ENCODE results near the gene CAMTA1. TPM values are rescaled to one million over a fixed set of nuclear protein-coding genes. Genes with fewer than 3 reads are reported as not detected.

CAMTA1 gene
- polyA plus RNA-seq, 1 donor (not counting 4 experiments of a cell fraction or from before 2014, with no cell fraction given) = 51.4 TPM

- H4K20me1 ChIP-seq (ENCODE audit: control insufficient read depth, extremely low read depth, insufficient read depth, low read length) = no peaks in the 10 kb centered on the region
- H3K79me2 ChIP-seq (ENCODE audit: control insufficient read depth, insufficient read depth, low read length) = no peaks in the 10 kb centered on the region
- no peak overlapping the region for H3K9ac ChIP-seq (ENCODE audit: control insufficient read depth, extremely low read depth, insufficient read depth, low read length)
- no peaks in the 10 kb centered on the region for H3K4me1 ChIP-seq (ENCODE audit: control insufficient read depth, extremely low read depth, insufficient read depth, low read length)
- H3K9me1 ChIP-seq (ENCODE audit: control insufficient read depth, extremely low read depth, insufficient read depth, low read length) = no peaks in the 10 kb centered on the region
- no peak overlapping the region for H3K4me2 ChIP-seq (ENCODE audit: control insufficient read depth, extremely low read depth, insufficient read depth, low read depth, low read length)
- H3K9me3 ChIP-seq (ENCODE audit: control insufficient read depth, low read depth, low read length) = no peaks in the 10 kb centered on the region
- no peak overlapping the region for H2AFZ ChIP-seq (ENCODE audit: control insufficient read depth, low read length)
- FAIRE-seq (no peak), DNase-seq (ENCODE audit: low read depth, low spot score) (no peak)
- dilution Hi-C loops (cut with MboI; ENCODE audit: extremely low pct_ligation_motif_present, low sequenced_read_pairs) = no loop called here
- TF ChIP-seq CTCF (optimal IDR thresholded peaks at IDR 0.05 in 1 of 3, IDR thresholded peaks at IDR 0.05 in 1 of 3, conservative IDR thresholded peaks at IDR 0.05 in 1 of 3; ENCODE audit: extremely low read depth in 1 of 3, insufficient read depth in 2 of 3, low read length in 3 of 3) = no peak
- TF ChIP-seq EZH2 (IDR thresholded peaks at IDR 0.05; ENCODE audit: low read length) = no peak
- no peaks in the 10 kb centered on the region for H3K36me3 ChIP-seq (ENCODE audit: control insufficient read depth in 2 of 2, extremely low read depth in 1 of 2, insufficient read depth in 2 of 2, low read length in 2 of 2)
- no peak overlapping the region for H3K27ac ChIP-seq (ENCODE audit: control insufficient read depth, insufficient read depth, low read length)
- peaks cover 13% of the 10 kb centered on the region for H3K27me3 ChIP-seq (ENCODE audit: control insufficient read depth, extremely low read depth, insufficient read depth, low read length)
- H3K4me3 ChIP-seq (ENCODE audit: control insufficient read depth in 2 of 3, extremely low read depth in 1 of 3, insufficient read depth in 2 of 3, low read depth in 1 of 3, low read length in 3 of 3) = no peak overlapping the region
These were observed 640.0 kb downstream of the CAMTA1 start for GRCh38 chr1:7425229-7425628.

GRCh38 chr1:7425771-7426170, 640.5 kb downstream of the CAMTA1 start:
- no peak overlapping the region for H3K4me2 ChIP-seq (ENCODE audit: control insufficient read depth, extremely low read depth, insufficient read depth, low read depth, low read length)
- FAIRE-seq (no peak), DNase-seq (ENCODE audit: low read depth, low spot score) (no peak)
- no peaks in the 10 kb centered on the region for H3K9me1 ChIP-seq (ENCODE audit: control insufficient read depth, extremely low read depth, insufficient read depth, low read length)
- H3K27me3 ChIP-seq (ENCODE audit: control insufficient read depth, extremely low read depth, insufficient read depth, low read length) = peaks cover 10% of the 10 kb centered on the region
- no peak for TF ChIP-seq CTCF (optimal IDR thresholded peaks at IDR 0.05 in 1 of 3, IDR thresholded peaks at IDR 0.05 in 1 of 3, conservative IDR thresholded peaks at IDR 0.05 in 1 of 3; ENCODE audit: extremely low read depth in 1 of 3, insufficient read depth in 2 of 3, low read length in 3 of 3)
- TF ChIP-seq EZH2 (IDR thresholded peaks at IDR 0.05; ENCODE audit: low read length) = no peak
- no peak overlapping the region for H3K4me3 ChIP-seq (ENCODE audit: control insufficient read depth in 2 of 3, extremely low read depth in 1 of 3, insufficient read depth in 2 of 3, low read depth in 1 of 3, low read length in 3 of 3)
- no peaks in the 10 kb centered on the region for H3K9me3 ChIP-seq (ENCODE audit: control insufficient read depth, low read depth, low read length)
- dilution Hi-C loops (cut with MboI; ENCODE audit: extremely low pct_ligation_motif_present, low sequenced_read_pairs) = no loop called here
- no peaks in the 10 kb centered on the region for H3K36me3 ChIP-seq (ENCODE audit: control insufficient read depth in 2 of 2, extremely low read depth in 1 of 2, insufficient read depth in 2 of 2, low read length in 2 of 2)
- no peak overlapping the region for H2AFZ ChIP-seq (ENCODE audit: control insufficient read depth, low read length)
- H3K27ac ChIP-seq (ENCODE audit: control insufficient read depth, insufficient read depth, low read length) = no peak overlapping the region
- no peaks in the 10 kb centered on the region for H4K20me1 ChIP-seq (ENCODE audit: control insufficient read depth, extremely low read depth, insufficient read depth, low read length)
- H3K9ac ChIP-seq (ENCODE audit: control insufficient read depth, extremely low read depth, insufficient read depth, low read length) = no peak overlapping the region
- H3K4me1 ChIP-seq (ENCODE audit: control insufficient read depth, extremely low read depth, insufficient read depth, low read length) = no peaks in the 10 kb centered on the region
- H3K79me2 ChIP-seq (ENCODE audit: control insufficient read depth, insufficient read depth, low read length) = no peaks in the 10 kb centered on the region

All from keratinocyte (primary cell).